ENCODE data around the gene PARP1.
A peak's percentile ranks its signal among the peaks of the same experiment; 100 is the strongest.

The PARP1 gene

DNA sequence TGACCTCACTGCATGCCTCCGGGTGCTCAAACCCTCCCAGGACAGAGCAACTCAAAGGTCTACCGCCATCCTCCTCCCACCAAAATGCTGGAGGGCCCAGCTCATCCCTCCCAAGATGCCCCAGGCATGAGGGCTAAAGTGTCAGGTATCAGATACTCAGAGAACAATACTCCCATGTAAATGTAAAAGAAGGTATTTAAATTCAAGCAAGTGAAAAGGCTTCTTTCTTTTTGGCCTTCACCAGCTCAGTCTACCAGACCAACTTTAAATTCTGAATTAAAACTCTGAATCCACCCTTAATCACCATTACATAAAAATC is 3.0 kb downstream of the PARP1 start:
- no peak for TF ChIP-seq YY1 (IDR thresholded peaks at IDR 0.05; ENCODE audit: insufficient read depth, insufficient read length)
- TF ChIP-seq SUZ12 (IDR thresholded peaks at IDR 0.05; ENCODE audit: extremely low read depth, insufficient read depth, insufficient read length), result no peak
- no peak for TF ChIP-seq ZNF274 (IDR thresholded peaks at IDR 0.05; ENCODE audit: low read depth, low read length)
- H3K4me1 ChIP-seq (ENCODE audit: insufficient read depth, insufficient read length), result peaks cover 23% of the 10 kb centered on the region
- no peaks in the 10 kb centered on the region for H3K9me3 ChIP-seq (ENCODE audit: insufficient read depth, low read length)
- H3K4me3 ChIP-seq (ENCODE audit: insufficient read length, low read depth), result peak overlapping the region; percentile 16
- H3K27me3 ChIP-seq (ENCODE audit: insufficient read depth, insufficient read length), result no peaks in the 10 kb centered on the region
- peak overlapping the region; percentile 62 for H3K9ac ChIP-seq (ENCODE audit: insufficient read length, low read depth)
- peak; percentile 91 for DNase-seq (ENCODE audit: low read depth, low spot score)
- peaks cover 36% of the 10 kb centered on the region for H3K36me3 ChIP-seq (ENCODE audit: insufficient read depth, insufficient read length, low read length)

DNA sequence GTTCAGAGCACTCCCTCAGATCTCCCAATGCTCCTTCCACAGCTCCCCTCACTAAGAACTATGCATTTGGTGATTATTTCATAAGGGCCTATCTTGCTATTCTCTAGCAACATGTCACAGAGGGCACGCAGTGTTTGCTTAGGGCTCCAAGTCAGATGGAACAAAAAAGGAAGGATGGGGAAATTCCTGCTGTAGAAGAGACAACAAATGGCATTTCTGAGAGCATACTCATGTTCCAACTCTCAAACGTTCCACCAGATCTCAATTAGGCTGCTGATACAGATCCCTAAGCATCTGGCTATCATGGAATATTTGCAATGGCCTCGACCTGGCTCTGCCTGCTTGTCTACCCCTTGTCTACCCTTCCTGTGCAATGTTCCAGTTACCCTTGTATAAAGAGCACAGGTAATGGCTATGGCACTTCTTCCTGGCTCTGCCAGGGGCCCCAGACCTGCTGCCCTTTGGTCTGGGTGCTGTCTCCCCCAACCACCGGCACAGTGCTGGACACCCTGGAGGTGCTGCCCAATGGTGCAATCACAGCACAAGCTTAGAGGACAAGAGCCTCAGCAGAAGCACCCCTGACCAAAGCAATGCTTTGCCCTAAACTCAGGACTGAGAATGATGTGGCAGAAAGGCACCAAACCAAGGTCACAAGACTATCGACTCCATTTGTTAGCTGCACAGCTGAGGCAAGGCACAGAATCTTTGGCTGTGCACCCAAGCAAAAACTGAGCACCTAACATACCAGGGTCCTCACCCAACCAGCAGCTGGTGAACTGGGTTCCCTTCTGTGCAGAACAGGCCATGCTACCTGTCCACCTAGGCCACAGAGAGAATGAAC is 3.6 kb downstream of the PARP1 start:
- TF ChIP-seq YY1 (IDR thresholded peaks at IDR 0.05; ENCODE audit: insufficient read depth, insufficient read length) (no peak), SUZ12 (IDR thresholded peaks at IDR 0.05; ENCODE audit: extremely low read depth, insufficient read depth, insufficient read length) (no peak), ZNF274 (IDR thresholded peaks at IDR 0.05; ENCODE audit: low read depth, low read length) (no peak)
- Histone ChIP-seq H3K4me1 (ENCODE audit: insufficient read depth, insufficient read length) (peaks cover 23% of the 10 kb centered on the region), H3K9me3 (ENCODE audit: insufficient read depth, low read length) (no peaks in the 10 kb centered on the region), H3K4me3 (ENCODE audit: insufficient read length, low read depth) (peak overlapping the region; percentile 16), H3K36me3 (ENCODE audit: insufficient read depth, insufficient read length, low read length) (peaks cover 42% of the 10 kb centered on the region), H3K9ac (ENCODE audit: insufficient read length, low read depth) (peak overlapping the region; percentile 62), H3K27me3 (ENCODE audit: insufficient read depth, insufficient read length) (no peaks in the 10 kb centered on the region)
- no peak for DNase-seq (ENCODE audit: low read depth, low spot score)

DNA sequence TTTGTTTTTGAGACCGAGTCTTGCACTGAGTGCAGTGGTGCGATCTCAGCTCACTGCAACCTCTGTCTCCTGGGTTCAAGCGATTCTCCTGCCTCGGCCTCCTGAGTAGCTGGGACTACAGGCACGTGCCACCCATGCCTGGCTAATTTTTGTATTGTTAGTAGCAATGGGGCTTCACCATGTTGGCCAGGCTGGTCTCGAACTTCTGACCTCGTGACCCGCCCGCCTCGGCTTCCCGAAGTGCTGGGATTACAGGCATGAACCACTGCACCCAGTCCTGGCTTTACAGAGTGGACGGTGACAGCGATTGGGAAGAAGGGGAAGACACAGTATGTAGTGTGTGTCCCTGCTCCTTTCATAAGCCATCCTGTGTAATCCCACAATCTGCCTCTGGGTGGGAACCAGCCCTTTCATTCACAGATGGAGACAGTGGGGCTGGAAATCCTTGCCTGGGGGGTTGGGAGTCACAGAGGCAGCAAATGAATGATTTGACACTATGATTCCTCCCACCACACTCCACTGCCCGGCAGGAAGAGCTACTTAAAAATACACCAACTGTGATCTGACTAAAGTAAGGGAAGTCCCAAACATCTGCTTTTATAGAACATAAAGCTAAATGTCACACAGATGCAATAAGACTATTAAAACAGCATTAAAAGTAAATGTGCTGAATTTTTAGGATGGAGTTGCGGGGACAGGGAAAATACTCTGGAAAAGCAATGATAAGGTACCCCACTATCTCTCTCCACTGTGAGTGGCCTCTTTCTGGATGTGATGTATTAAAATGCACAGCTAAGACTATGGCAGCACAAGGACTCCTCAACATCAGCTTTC is 4.5 kb downstream of the PARP1 start:
- DNase-seq (ENCODE audit: low read depth, low spot score), result no peak
- H3K4me1 ChIP-seq (ENCODE audit: insufficient read depth, insufficient read length), result peaks cover 23% of the 10 kb centered on the region
- peak overlapping the region; percentile 62 for H3K9ac ChIP-seq (ENCODE audit: insufficient read length, low read depth)
- no peaks in the 10 kb centered on the region for H3K9me3 ChIP-seq (ENCODE audit: insufficient read depth, low read length)
- no peak for TF ChIP-seq ZNF274 (IDR thresholded peaks at IDR 0.05; ENCODE audit: low read depth, low read length)
- TF ChIP-seq SUZ12 (IDR thresholded peaks at IDR 0.05; ENCODE audit: extremely low read depth, insufficient read depth, insufficient read length), result no peak
- no peak for TF ChIP-seq YY1 (IDR thresholded peaks at IDR 0.05; ENCODE audit: insufficient read depth, insufficient read length)
- H3K27me3 ChIP-seq (ENCODE audit: insufficient read depth, insufficient read length), result no peaks in the 10 kb centered on the region
- peak overlapping the region; percentile 16 for H3K4me3 ChIP-seq (ENCODE audit: insufficient read length, low read depth)
- H3K36me3 ChIP-seq (ENCODE audit: insufficient read depth, insufficient read length, low read length), result peaks cover 50% of the 10 kb centered on the region

DNA sequence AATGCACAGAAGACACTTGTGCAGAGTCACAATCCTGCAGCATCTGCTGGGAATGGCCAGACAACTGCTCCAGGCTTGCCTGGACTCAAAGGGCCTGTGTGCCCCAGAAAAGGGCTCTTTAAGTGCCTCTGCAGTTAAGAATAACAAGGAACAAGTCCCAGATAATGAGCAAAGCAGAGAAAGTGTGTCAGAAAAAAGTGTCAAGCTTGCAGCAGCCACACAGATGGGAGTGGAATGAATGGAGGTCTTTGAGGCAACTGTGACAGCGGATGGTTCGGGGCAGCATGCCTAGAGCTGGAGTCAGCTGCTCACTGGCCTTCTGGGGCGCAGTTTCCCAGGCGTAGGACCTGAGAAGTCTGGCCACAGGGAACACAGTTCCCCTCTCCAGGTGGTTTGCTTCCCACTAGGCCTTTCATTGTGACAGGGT is 5.1 kb downstream of the PARP1 start:
- peaks cover 57% of the 10 kb centered on the region for H3K36me3 ChIP-seq (ENCODE audit: insufficient read depth, insufficient read length, low read length)
- no peak for TF ChIP-seq YY1 (IDR thresholded peaks at IDR 0.05; ENCODE audit: insufficient read depth, insufficient read length)
- TF ChIP-seq SUZ12 (IDR thresholded peaks at IDR 0.05; ENCODE audit: extremely low read depth, insufficient read depth, insufficient read length), result no peak
- TF ChIP-seq ZNF274 (IDR thresholded peaks at IDR 0.05; ENCODE audit: low read depth, low read length), result no peak
- DNase-seq (ENCODE audit: low read depth, low spot score), result no peak
- H3K4me3 ChIP-seq (ENCODE audit: insufficient read length, low read depth), result no peak overlapping the region
- no peaks in the 10 kb centered on the region for H3K27me3 ChIP-seq (ENCODE audit: insufficient read depth, insufficient read length)
- H3K4me1 ChIP-seq (ENCODE audit: insufficient read depth, insufficient read length), result peaks cover 23% of the 10 kb centered on the region
- H3K9ac ChIP-seq (ENCODE audit: insufficient read length, low read depth), result no peak overlapping the region
- no peaks in the 10 kb centered on the region for H3K9me3 ChIP-seq (ENCODE audit: insufficient read depth, low read length)

DNA sequence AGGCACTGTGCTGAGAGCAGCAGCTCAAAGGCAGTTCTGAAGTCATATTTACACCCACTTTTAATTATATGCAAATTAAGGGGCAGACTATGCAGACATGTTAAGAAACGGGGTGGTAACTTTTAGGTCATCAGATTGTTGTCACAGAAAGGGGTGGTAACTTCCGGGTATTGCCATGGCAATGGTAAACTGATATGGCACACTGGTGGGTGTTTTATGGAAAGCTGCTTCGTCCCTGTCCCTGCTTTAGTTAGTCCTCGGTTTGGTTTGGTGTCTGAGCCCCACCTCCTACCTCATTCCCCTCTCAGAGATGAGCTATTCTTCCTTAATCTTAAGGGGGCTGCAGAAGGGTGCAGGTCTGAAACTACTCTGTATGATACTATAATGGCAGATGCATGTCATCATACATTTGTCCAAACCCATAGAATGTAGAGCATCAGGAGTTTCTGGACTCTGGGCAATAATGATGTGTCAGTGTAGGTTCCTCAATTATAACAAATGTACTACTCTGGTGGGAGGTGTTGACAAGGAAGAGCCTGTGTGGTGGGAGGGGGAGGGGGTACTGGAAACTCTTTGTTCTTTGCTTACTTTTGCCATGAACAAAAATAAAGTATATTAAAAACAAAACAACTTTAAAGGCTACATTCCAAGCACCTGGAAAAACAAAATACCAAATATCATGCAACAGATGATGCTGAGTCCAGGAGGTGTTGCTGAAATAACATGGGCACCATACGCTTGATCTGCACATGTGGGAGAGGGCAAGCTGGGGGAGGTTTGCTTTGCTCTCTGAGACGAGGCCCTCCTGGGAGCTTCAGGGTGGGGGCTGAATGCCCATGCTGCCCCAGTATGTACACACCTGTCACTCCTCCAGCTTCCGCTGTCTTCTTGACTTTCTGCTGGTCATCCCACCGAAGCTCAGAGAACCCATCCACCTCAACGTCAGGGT is 6.3 kb downstream of the PARP1 start:
- Histone ChIP-seq H3K9ac (ENCODE audit: insufficient read length, low read depth) (no peak overlapping the region), H3K4me1 (ENCODE audit: insufficient read depth, insufficient read length) (peaks cover 23% of the 10 kb centered on the region), H3K36me3 (ENCODE audit: insufficient read depth, insufficient read length, low read length) (peaks cover 68% of the 10 kb centered on the region), H3K9me3 (ENCODE audit: insufficient read depth, low read length) (no peaks in the 10 kb centered on the region), H3K27me3 (ENCODE audit: insufficient read depth, insufficient read length) (no peaks in the 10 kb centered on the region), H3K4me3 (ENCODE audit: insufficient read length, low read depth) (no peak overlapping the region)
- no peak for DNase-seq (ENCODE audit: low read depth, low spot score)
- TF ChIP-seq YY1 (IDR thresholded peaks at IDR 0.05; ENCODE audit: insufficient read depth, insufficient read length) (no peak), SUZ12 (IDR thresholded peaks at IDR 0.05; ENCODE audit: extremely low read depth, insufficient read depth, insufficient read length) (no peak), ZNF274 (IDR thresholded peaks at IDR 0.05; ENCODE audit: low read depth, low read length) (no peak)

DNA sequence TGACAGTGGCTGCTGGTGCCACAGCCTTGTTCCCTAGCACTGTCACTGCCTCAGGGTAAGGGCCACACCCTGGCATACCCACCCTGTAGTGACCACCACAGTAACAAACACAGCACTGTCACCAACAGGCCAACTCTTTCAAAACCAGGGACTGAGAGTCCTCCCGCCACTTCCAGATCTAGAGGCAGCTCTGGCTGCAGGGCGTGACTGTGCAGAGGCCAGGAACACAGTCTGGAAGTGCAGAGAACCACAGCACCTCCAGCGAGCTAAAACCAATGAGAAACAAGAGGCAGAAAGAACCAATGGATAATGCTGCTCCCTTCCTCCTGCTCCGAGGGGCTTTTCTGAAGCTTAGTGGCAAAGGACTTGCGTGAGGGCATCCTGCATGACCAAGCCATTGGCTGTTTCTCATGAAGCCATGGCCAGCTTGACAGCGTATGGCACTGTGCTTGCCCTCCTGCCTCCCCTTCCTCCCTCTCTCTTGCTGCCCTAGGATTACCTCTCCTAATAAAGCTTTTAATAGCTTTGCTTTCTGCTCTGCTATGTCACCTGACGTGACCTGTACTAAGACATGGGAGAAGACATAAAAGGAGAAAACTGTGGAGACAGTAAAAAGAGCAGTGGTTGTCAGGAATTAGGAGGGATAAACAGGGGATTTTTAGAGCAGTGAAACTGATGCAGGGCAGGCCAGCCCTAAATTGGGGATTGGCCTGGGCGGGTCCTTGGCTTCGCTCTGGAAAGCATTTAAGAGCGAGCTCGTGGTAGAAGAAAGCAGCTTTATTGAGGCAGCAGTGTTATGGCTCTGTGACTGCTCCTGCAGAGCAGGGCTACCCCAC is 7.2 kb downstream of the PARP1 start:
- DNase-seq (ENCODE audit: low read depth, low spot score), result no peak

More for the DNA sequence above, 7.2 kb downstream of the PARP1 start:
- no peak for TF ChIP-seq YY1 (IDR thresholded peaks at IDR 0.05; ENCODE audit: insufficient read depth, insufficient read length)
- no peak for TF ChIP-seq SUZ12 (IDR thresholded peaks at IDR 0.05; ENCODE audit: extremely low read depth, insufficient read depth, insufficient read length)
- TF ChIP-seq ZNF274 (IDR thresholded peaks at IDR 0.05; ENCODE audit: low read depth, low read length), result no peak
- Histone ChIP-seq H3K4me1 (ENCODE audit: insufficient read depth, insufficient read length) (peaks cover 23% of the 10 kb centered on the region), H3K4me3 (ENCODE audit: insufficient read length, low read depth) (no peak overlapping the region), H3K9me3 (ENCODE audit: insufficient read depth, low read length) (no peaks in the 10 kb centered on the region), H3K27me3 (ENCODE audit: insufficient read depth, insufficient read length) (no peaks in the 10 kb centered on the region), H3K9ac (ENCODE audit: insufficient read length, low read depth) (no peak overlapping the region), H3K36me3 (ENCODE audit: insufficient read depth, insufficient read length, low read length) (peaks cover 75% of the 10 kb centered on the region)

Data from NT2/D1 (cell line).